VCaP (cell line): ENCODE results near the gene GPR18.
"Not testable (repeated sequence)": the region's sequence is repeated elsewhere in the genome, so short reads cannot be mapped to it uniquely, and the experiment has no call there.

ENCODE experiments used
- H3K27ac ChIP-seq: fragments of 450-650 bp; 2 replicates; pipeline ENCODE4 v1.5.1; 2017
- CTCF ChIP-seq: fragments of 450-650 bp; conservative IDR thresholded peaks from 2 replicates; pipeline ENCODE4 v1.5.1; 2017; ENCODE audit warnings: mild to moderate bottlenecking, moderate library complexity

The GPR18 gene

GRCh38 chr13:99257291-99257690 is 888 bp downstream of the GPR18 start:
- H3K27ac ChIP-seq: no peak overlapping the region
- no peak for TF ChIP-seq CTCF

GRCh38 chr13:99256709-99257108 is 1.5 kb downstream of the GPR18 start:
- TF ChIP-seq CTCF: no peak
- no peak overlapping the region for H3K27ac ChIP-seq

- H3K27ac ChIP-seq: no peak overlapping the region
Measured at GRCh38 chr13:99256283-99256682, 1.9 kb downstream of the GPR18 start.

GRCh38 chr13:99255271-99255670 is 2.9 kb downstream of the GPR18 start:
- no peak overlapping the region for H3K27ac ChIP-seq
- no peak for TF ChIP-seq CTCF

More at GRCh38 chr13:99256283-99256682, 1.9 kb downstream of the GPR18 start:
- TF ChIP-seq CTCF: no peak

GRCh38 chr13:99254830-99255229 is 3.3 kb downstream of the GPR18 start:
- H3K27ac ChIP-seq: no peak overlapping the region
- no peak for TF ChIP-seq CTCF

GRCh38 chr13:99251921-99252320 is 6.3 kb downstream of the GPR18 start:
- no peak overlapping the region for H3K27ac ChIP-seq
- no peak for TF ChIP-seq CTCF

GRCh38 chr13:99250982-99251825 is 7.0 kb downstream of the GPR18 start:
- no peak for TF ChIP-seq CTCF
- no peak overlapping the region for H3K27ac ChIP-seq

GRCh38 chr13:99249606-99250005 is 8.6 kb downstream of the GPR18 start:
- not testable (repeated sequence) for H3K27ac ChIP-seq

- not testable (repeated sequence) for H3K27ac ChIP-seq
Measured at GRCh38 chr13:99249178-99249577, 9.0 kb downstream of the GPR18 start.
